ENCODE data around the gene GPR142. TPM values are rescaled to one million over a fixed set of nuclear protein-coding genes. Genes with fewer than 3 reads are reported as not detected.

Gene GPR142
- total and polyA plus RNA-seq, 10 of the 15 experiments (the other 5 are each of a cell fraction or from before 2014, with no cell fraction given), result not detected

- TF ChIP-seq ZBTB40 (IDR thresholded peaks at IDR 0.05; ENCODE audit: borderline replicate concordance), result no peak
- TF ChIP-seq EGR1 (IDR thresholded peaks at IDR 0.05; ENCODE audit: borderline replicate concordance in 1 of 2, low read depth in 2 of 2, low read length in 2 of 2), result no peak
- TF ChIP-seq ZNF274 (IDR thresholded peaks at IDR 0.05; ENCODE audit: insufficient read depth, insufficient read length), result no peak
- no peak for TF ChIP-seq CUX1 (IDR thresholded peaks at IDR 0.05; ENCODE audit: insufficient replicate concordance, low read depth, low read length)
- TF ChIP-seq TCF7 (IDR thresholded peaks at IDR 0.05; ENCODE audit: borderline replicate concordance), result no peak
- no peak for TF ChIP-seq CEBPB (IDR thresholded peaks at IDR 0.05; ENCODE audit: borderline replicate concordance in 1 of 2, low read depth in 2 of 2, low read length in 2 of 2)
- TF ChIP-seq SKIL (IDR thresholded peaks at IDR 0.05; ENCODE audit: low read depth, poor library complexity, severe bottlenecking), result no peak
- no peak for TF ChIP-seq ZNF24 (IDR thresholded peaks at IDR 0.05)
- TF ChIP-seq HDAC6 (IDR thresholded peaks at IDR 0.05; ENCODE audit: unreplicated experiment), result no peak
- TF ChIP-seq ZSCAN29 (IDR thresholded peaks at IDR 0.05), result no peak
Observed at GRCh38 chr17:74380959-74381808, 13.9 kb downstream of the GPR142 start (continued).

All from GM12878 (cell line).